Right cardiac atrium (tissue), 5 donors: Measurements from ENCODE around the gene NXPH4. TPM values are rescaled to one million over a fixed set of nuclear protein-coding genes. Genes with fewer than 3 reads are reported as not detected.

ENCODE experiments used
- ATAC-seq, 2 donors: fragments of 200-7000 bp; cut with Tn5 transposase; one replicate each; pipeline versions ENCODE4 v1.8.0 to v1.9.1; 2020; ENCODE audit warnings: moderate library complexity in 2 of 2, mild to moderate bottlenecking in 1 of 2
- DNase-seq, 3 donors: peaks; one replicate each; pipeline ENCODE4 v3.0.0-alpha.2; 2020
- H3K27ac ChIP-seq: one replicate; pipeline ENCODE4 v1.5.1; 2013; ENCODE audit warnings: mild to moderate bottlenecking, low read length, control low read depth, moderate library complexity
- H3K27me3 ChIP-seq: one replicate; pipeline ENCODE4 v1.6.1; 2013; ENCODE audit not compliant: control insufficient read depth, insufficient read depth
- H3K4me1 ChIP-seq: one replicate; pipeline ENCODE4 v1.6.1; 2013; ENCODE audit warnings: low read length; ENCODE audit not compliant: control insufficient read depth, insufficient read depth
- H3K4me3 ChIP-seq: one replicate; pipeline ENCODE4 v1.5.1; 2013; ENCODE audit warnings: low read length, control low read depth
- H3K9me3 ChIP-seq: one replicate; pipeline ENCODE4 v1.6.1; 2013; ENCODE audit warnings: low read length; ENCODE audit not compliant: control insufficient read depth
- WGBS: extraction: QIAGEN DNeasy Blood & Tissue Kit; methylation state at CpG from one replicate; pipeline ENCODE4 v1.1.7; 2013; 5-methylcytosine and 5-hydroxymethylcytosine counted together
- intact Hi-C, 4 donors: fragments of 100-400 bp; cut with DNase I; formaldehyde crosslinking; loops; one replicate each; pipeline versions ENCODE4 v1.11.0 to v1.14.0; 2022 to 2023
- long read RNA-seq, 4 donors: library from polyadenylated mRNA; unstranded; transcript quantifications; one replicate each; pipeline ENCODE4 v2.0.0, GENCODE V29; 2020 to 2021
- polyA plus RNA-seq: library from polyadenylated mRNA; stranded (reverse); fragments of 200-250 nt; gene quantifications from one replicate; pipeline ENCODE4 v1.2.3, GENCODE V29; 2013
- total RNA-seq, 4 donors: library from RNA; stranded (reverse); fragmentation: NEBNext Ultra II Directional; extraction: Animal tissue kit (Norgen Biotek cat#: 25700); gene quantifications; one replicate each; pipeline ENCODE4 v1.2.1, GENCODE V29; 2021
- donor health status: healthy with polysubstance abuse.
- donor health status: DM: no; HTN: yes; CAD: no.
- donor health status: DM: no; HTN: no; CAD: no.
- donor health status: DM: no; HTN: yes; CAD: no; lungs with severe emphysema.
- donor health status: DM: yes; HTN: yes; CAD: no.

The NXPH4 gene
- under 1 TPM in 3 of 4 donors, not detected in 1; 0.11 to 0.39 (median 0.29) TPM for total RNA-seq
- polyA plus RNA-seq, result 1.2 TPM
- long read RNA-seq, donor 1, partial matches to known transcripts, result 0 of 1 reads
- long read RNA-seq, donor 1, other reads (novel, unspliced or antisense), result 0 of 1 reads
- long read RNA-seq, donor 2, result 0 reads
- long read RNA-seq, donor 3, result 0 reads
- long read RNA-seq, donor 4, result 0 reads

GRCh38 chr12:57216014-57216911 lies at the start of gene NXPH4:
Gene NXPH4, plus strand, starts transcription at chr12:57216794. Its CDS starts 176 bp downstream, at chr12:57216970.
- DNase-seq (peak; percentile 58 to 80 (median 80)), ATAC-seq (no peak)
- intact Hi-C loops, result no loop called here
- Histone ChIP-seq H3K27me3 (no peaks in the 10 kb centered on the region), H3K27ac (no peak within 1 kb of the TSS), H3K4me1 (no peaks in the 10 kb centered on the region), H3K9me3 (no peaks in the 10 kb centered on the region), H3K4me3 (peak within 1 kb of the TSS; percentile 46)
- 1% methylated on average over 88 of the region's 102 CpGs for WGBS

- whole genome bisulfite sequencing, result 72% methylated on average over 10 of the region's 10 CpGs
- no peak overlapping the region for H3K4me3 ChIP-seq
- ATAC-seq (no peak), DNase-seq (peak in 2 of 3 donors; percentile 34 to 41)
- no peaks in the 10 kb centered on the region for H3K27me3 ChIP-seq
- H3K9me3 ChIP-seq, result no peaks in the 10 kb centered on the region
- H3K4me1 ChIP-seq, result no peaks in the 10 kb centered on the region
- intact Hi-C loops, result no loop called here
- no peak overlapping the region for H3K27ac ChIP-seq
Measured at GRCh38 chr12:57166971-57167371, 49.6 kb upstream of the NXPH4 start.

GRCh38 chr12:57168058-57168457 lies 48.5 kb upstream of the NXPH4 start:
- Histone ChIP-seq H3K27me3 (no peaks in the 10 kb centered on the region), H3K9me3 (no peaks in the 10 kb centered on the region), H3K27ac (no peak overlapping the region), H3K4me1 (no peaks in the 10 kb centered on the region), H3K4me3 (no peak overlapping the region)
- DNase-seq (peak in 1 of 3 donors; percentile 57), ATAC-seq (no peak)
- WGBS, result 79% methylated on average over 10 of the region's 10 CpGs
- intact Hi-C loops, result no loop called here

- intact Hi-C loops, result no loop called here
- H3K27ac ChIP-seq, result no peak overlapping the region
- no peaks in the 10 kb centered on the region for H3K9me3 ChIP-seq
- DNase-seq (peak in 2 of 3 donors; percentile 41 to 54), ATAC-seq (no peak)
- no peaks in the 10 kb centered on the region for H3K27me3 ChIP-seq
- no peak overlapping the region for H3K4me3 ChIP-seq
- 86% methylated on average over 23 of the region's 23 CpGs for WGBS
- H3K4me1 ChIP-seq, result no peaks in the 10 kb centered on the region
Measured at GRCh38 chr12:57169046-57169795, 47.4 kb upstream of the NXPH4 start.

- intact Hi-C loops, result loop anchor here in 1 of 4 donors (10.0 kb wide), 1 partner anchor 95 kb away; the partner anchor contains the start of gene NEMP1
- DNase-seq (peak in 2 of 3 donors; percentile 37), ATAC-seq (no peak)
- H3K27me3 ChIP-seq, result no peaks in the 10 kb centered on the region
- no peak overlapping the region for H3K27ac ChIP-seq
- no peak overlapping the region for H3K4me3 ChIP-seq
- no peaks in the 10 kb centered on the region for H3K4me1 ChIP-seq
- H3K9me3 ChIP-seq, result no peaks in the 10 kb centered on the region
- 56% methylated on average over 7 of the region's 7 CpGs for WGBS
Measured at GRCh38 chr12:57169969-57170368, 46.6 kb upstream of the NXPH4 start.

- 92% methylated on average over 1 of the region's 1 CpG for WGBS
- H3K27me3 ChIP-seq, result no peaks in the 10 kb centered on the region
- H3K9me3 ChIP-seq, result no peaks in the 10 kb centered on the region
- ATAC-seq (no peak), DNase-seq (no peak)
- intact Hi-C loops, result loop anchor here in 1 of 4 donors (10.0 kb wide), 1 partner anchor 96 kb away; the partner anchor contains the start of gene NEMP1
- H3K4me1 ChIP-seq, result no peaks in the 10 kb centered on the region
- H3K4me3 ChIP-seq, result no peak overlapping the region
- no peak overlapping the region for H3K27ac ChIP-seq
Measured at GRCh38 chr12:57170408-57170807, 46.2 kb upstream of the NXPH4 start.

- Histone ChIP-seq H3K27me3 (no peaks in the 10 kb centered on the region), H3K27ac (no peak overlapping the region), H3K9me3 (no peaks in the 10 kb centered on the region), H3K4me3 (no peak overlapping the region), H3K4me1 (no peaks in the 10 kb centered on the region)
- no peak for ATAC-seq
- WGBS, result 87% methylated on average over 4 of the region's 4 CpGs
- intact Hi-C loops, result loop anchor here in 1 of 4 donors (10.0 kb wide), 1 partner anchor 96 kb away; the partner anchor contains the start of gene NEMP1
- DNase-seq, result no peak
Measured at GRCh38 chr12:57170927-57171326, 45.7 kb upstream of the NXPH4 start.

- Histone ChIP-seq H3K9me3 (no peaks in the 10 kb centered on the region), H3K27ac (no peak overlapping the region), H3K27me3 (no peaks in the 10 kb centered on the region), H3K4me1 (no peaks in the 10 kb centered on the region), H3K4me3 (no peak overlapping the region)
- intact Hi-C loops, result loop anchor here in 1 of 4 donors (10.0 kb wide), 1 partner anchor 97 kb away; the partner anchor contains the start of gene NEMP1
- WGBS, result 53% methylated on average over 4 of the region's 4 CpGs
- DNase-seq (peak; percentile 50 to 69 (median 67)), ATAC-seq (peak in 1 of 2 donors; percentile 23)
Measured at GRCh38 chr12:57171668-57172067, 44.9 kb upstream of the NXPH4 start.

- no peak overlapping the region for H3K27ac ChIP-seq
- ATAC-seq (peak; percentile 14 to 16), DNase-seq (peak in 2 of 3 donors; percentile 62 to 71)
- H3K9me3 ChIP-seq, result no peaks in the 10 kb centered on the region
- H3K4me1 ChIP-seq, result no peaks in the 10 kb centered on the region
- no peaks in the 10 kb centered on the region for H3K27me3 ChIP-seq
- intact Hi-C loops, result loop anchor here in 1 of 4 donors (10.0 kb wide), 1 partner anchor 98 kb away; the partner anchor contains the start of gene NEMP1
- no peak overlapping the region for H3K4me3 ChIP-seq
- WGBS, result 63% methylated on average over 11 of the region's 11 CpGs
Measured at GRCh38 chr12:57173089-57173488, 43.5 kb upstream of the NXPH4 start.

- intact Hi-C loops, result loop anchor here in 2 of 4 donors (2.0 to 10.0 kb wide), 2 partner anchors 49 to 99 kb away; partner anchors contain the start of gene NEMP1 (in 1 of the 2)
- Histone ChIP-seq H3K9me3 (no peaks in the 10 kb centered on the region), H3K27ac (no peak overlapping the region), H3K27me3 (no peaks in the 10 kb centered on the region), H3K4me1 (no peaks in the 10 kb centered on the region), H3K4me3 (no peak overlapping the region)
- DNase-seq (peak in 2 of 3 donors; percentile 48 to 50), ATAC-seq (no peak)
- 85% methylated on average over 14 of the region's 14 CpGs for WGBS
Measured at GRCh38 chr12:57173683-57174082, 42.9 kb upstream of the NXPH4 start.
